ENCODE results near the gene SGTB. TPM values are rescaled to one million over a fixed set of nuclear protein-coding genes. Genes with fewer than 3 reads are reported as not detected.
"Not testable (repeated sequence)": the region's sequence is repeated elsewhere in the genome, so short reads cannot be mapped to it uniquely, and the experiment has no call there.

Gene SGTB
- total RNA-seq, 1 experiment from 2014 or later, result 9.2 TPM

DNA sequence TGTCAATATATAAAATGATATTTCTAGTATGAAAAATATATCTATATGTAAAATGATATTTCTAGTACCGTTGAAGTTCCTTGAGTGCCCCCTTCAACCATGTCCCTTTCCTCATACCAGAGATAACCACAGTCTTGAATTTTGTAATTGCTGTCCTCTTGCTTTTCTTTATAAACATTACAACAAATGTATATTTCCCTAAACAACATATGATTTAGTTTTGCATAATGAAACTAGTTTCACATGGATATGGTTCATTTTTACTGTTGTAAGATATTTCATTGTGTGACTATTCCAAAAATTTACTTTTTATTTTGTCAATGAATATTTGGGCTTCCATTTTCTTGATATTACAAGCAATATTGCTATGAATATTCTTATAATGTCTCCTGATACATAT lies 14.1 kb upstream of the SGTB start:
- CTCF ChIA-PET, result interaction anchor here (0.6 kb wide), 1 partner anchor 190 kb away, joined by 3 read pairs; no protein-coding TSS in a partner anchor
- BruUV-seq (replicated peaks), result no TSS peak
- Histone ChIP-seq H3K9me3 (ENCODE audit: control insufficient read depth, insufficient read depth, low read depth, low read length) (no peaks in the 10 kb centered on the region), H3K27me3 (ENCODE audit: control insufficient read depth, insufficient read depth, low read length) (no peaks in the 10 kb centered on the region), H3K36me3 (ENCODE audit: control insufficient read depth, insufficient read depth, low read length) (no peaks in the 10 kb centered on the region), H3K4me1 (ENCODE audit: control insufficient read depth, insufficient read depth, low read length) (no peaks in the 10 kb centered on the region), H3K27ac (ENCODE audit: low read length) (no peak overlapping the region), H3K4me3 (ENCODE audit: low read depth in 2 of 2, low read length in 2 of 2) (no peak overlapping the region)
- POLR2A ChIA-PET, result interaction anchor here (0.6 kb wide), 1 partner anchor 56 kb away, joined by 3 read pairs; no protein-coding TSS in a partner anchor
- intact Hi-C loops (cut with micrococcal nuclease; ENCODE audit: unreplicated experiment) (no loop called here), in situ Hi-C loops (cut with HindIII; ENCODE audit: low pct_unique_long_range_greater_than_20kb, low sequenced_read_pairs) (no loop called here)
- ATAC-seq (no peak), DNase-seq (ENCODE audit: low read depth, low spot score) (no peak)
- TF ChIP-seq, protein P1, sequence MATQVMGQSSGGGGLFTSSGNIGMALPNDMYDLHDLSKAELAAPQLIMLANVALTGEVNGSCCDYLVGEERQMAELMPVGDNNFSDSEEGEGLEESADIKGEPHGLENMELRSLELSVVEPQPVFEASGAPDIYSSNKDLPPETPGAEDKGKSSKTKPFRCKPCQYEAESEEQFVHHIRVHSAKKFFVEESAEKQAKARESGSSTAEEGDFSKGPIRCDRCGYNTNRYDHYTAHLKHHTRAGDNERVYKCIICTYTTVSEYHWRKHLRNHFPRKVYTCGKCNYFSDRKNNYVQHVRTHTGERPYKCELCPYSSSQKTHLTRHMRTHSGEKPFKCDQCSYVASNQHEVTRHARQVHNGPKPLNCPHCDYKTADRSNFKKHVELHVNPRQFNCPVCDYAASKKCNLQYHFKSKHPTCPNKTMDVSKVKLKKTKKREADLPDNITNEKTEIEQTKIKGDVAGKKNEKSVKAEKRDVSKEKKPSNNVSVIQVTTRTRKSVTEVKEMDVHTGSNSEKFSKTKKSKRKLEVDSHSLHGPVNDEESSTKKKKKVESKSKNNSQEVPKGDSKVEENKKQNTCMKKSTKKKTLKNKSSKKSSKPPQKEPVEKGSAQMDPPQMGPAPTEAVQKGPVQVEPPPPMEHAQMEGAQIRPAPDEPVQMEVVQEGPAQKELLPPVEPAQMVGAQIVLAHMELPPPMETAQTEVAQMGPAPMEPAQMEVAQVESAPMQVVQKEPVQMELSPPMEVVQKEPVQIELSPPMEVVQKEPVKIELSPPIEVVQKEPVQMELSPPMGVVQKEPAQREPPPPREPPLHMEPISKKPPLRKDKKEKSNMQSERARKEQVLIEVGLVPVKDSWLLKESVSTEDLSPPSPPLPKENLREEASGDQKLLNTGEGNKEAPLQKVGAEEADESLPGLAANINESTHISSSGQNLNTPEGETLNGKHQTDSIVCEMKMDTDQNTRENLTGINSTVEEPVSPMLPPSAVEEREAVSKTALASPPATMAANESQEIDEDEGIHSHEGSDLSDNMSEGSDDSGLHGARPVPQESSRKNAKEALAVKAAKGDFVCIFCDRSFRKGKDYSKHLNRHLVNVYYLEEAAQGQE (IDR thresholded peaks at IDR 0.05; ENCODE audit: insufficient read depth in 1 of 2, low read depth in 2 of 2, low read length in 1 of 2), result no peak
- TF ChIP-seq CTCF (IDR thresholded peaks at IDR 0.05) (no peak), POLR2AphosphoS5 (IDR thresholded peaks at IDR 0.05; ENCODE audit: low read depth, low read length) (no peak), TCF7L2 (IDR thresholded peaks at IDR 0.05; ENCODE audit: low read depth, low read length) (no peak), SIN3A (IDR thresholded peaks at IDR 0.05; ENCODE audit: borderline replicate concordance, insufficient read depth, low read depth, low read length) (no peak)

GRCh38 chr5:65734921-65735320 lies 13.0 kb upstream of the SGTB start:
- H3K9me3 ChIP-seq (ENCODE audit: control insufficient read depth, insufficient read depth, low read depth, low read length), result no peaks in the 10 kb centered on the region
- H3K27me3 ChIP-seq (ENCODE audit: control insufficient read depth, insufficient read depth, low read length), result no peaks in the 10 kb centered on the region
- no peak for DNase-seq (ENCODE audit: low read depth, low spot score)
- no peak overlapping the region for H3K4me3 ChIP-seq (ENCODE audit: low read depth in 2 of 2, low read length in 2 of 2)
- intact Hi-C loops (cut with micrococcal nuclease; ENCODE audit: unreplicated experiment), result no loop called here
- no peak overlapping the region for H3K27ac ChIP-seq (ENCODE audit: low read length)
- H3K36me3 ChIP-seq (ENCODE audit: control insufficient read depth, insufficient read depth, low read length), result no peaks in the 10 kb centered on the region
- ATAC-seq, result no peak
- in situ Hi-C loops (cut with HindIII; ENCODE audit: low pct_unique_long_range_greater_than_20kb, low sequenced_read_pairs), result no loop called here
- ChIA-PET POLR2A (no interaction called here), CTCF (no interaction called here)
- H3K4me1 ChIP-seq (ENCODE audit: control insufficient read depth, insufficient read depth, low read length), result no peaks in the 10 kb centered on the region
- BruUV-seq (replicated peaks), result no TSS peak
- TF ChIP-seq SIN3A (IDR thresholded peaks at IDR 0.05; ENCODE audit: borderline replicate concordance, insufficient read depth, low read depth, low read length) (no peak), POLR2AphosphoS5 (IDR thresholded peaks at IDR 0.05; ENCODE audit: low read depth, low read length) (no peak), CTCF (IDR thresholded peaks at IDR 0.05) (no peak), TCF7L2 (IDR thresholded peaks at IDR 0.05; ENCODE audit: low read depth, low read length) (no peak)
- TF ChIP-seq, protein P1 (IDR thresholded peaks at IDR 0.05; ENCODE audit: insufficient read depth in 1 of 2, low read depth in 2 of 2, low read length in 1 of 2), result no peak

- DNase-seq (ENCODE audit: low read depth, low spot score); H3K36me3 ChIP-seq (ENCODE audit: control insufficient read depth, insufficient read depth, low read length); H3K9me3 ChIP-seq (ENCODE audit: control insufficient read depth, insufficient read depth, low read depth, low read length); CTCF ChIA-PET; H3K27me3 ChIP-seq (ENCODE audit: control insufficient read depth, insufficient read depth, low read length); H3K27ac ChIP-seq (ENCODE audit: low read length); ATAC-seq; in situ Hi-C loops (cut with HindIII; ENCODE audit: low pct_unique_long_range_greater_than_20kb, low sequenced_read_pairs); H3K4me3 ChIP-seq (ENCODE audit: low read depth in 2 of 2, low read length in 2 of 2); H3K4me1 ChIP-seq (ENCODE audit: control insufficient read depth, insufficient read depth, low read length); intact Hi-C loops (cut with micrococcal nuclease; ENCODE audit: unreplicated experiment); BruUV-seq (replicated peaks): not testable (repeated sequence)
- POLR2A ChIA-PET, result interaction anchor here (0.7 kb wide), 2 partner anchors 38 to 369 kb away, joined by 4 read pairs; no protein-coding TSS in a partner anchor
These were observed 12.4 kb upstream of the SGTB start for GRCh38 chr5:65734196-65734775.
